Activated naive CD8-positive, alpha-beta T cell treated with anti-CD3 and anti-CD28 coated beads, Interleukin-2, amount 10 ng/mL, durations not matched to agents 7 days and 5 days (primary cell): Measurements from ENCODE around the gene KRT31. TPM values are rescaled to one million over a fixed set of nuclear protein-coding genes. Genes with fewer than 3 reads are reported as not detected.
A peak's percentile ranks its signal among the peaks of the same experiment; 100 is the strongest.
"Not testable (repeated sequence)": the region's sequence is repeated elsewhere in the genome, so short reads cannot be mapped to it uniquely, and the experiment has no call there.

Experiments used
- ATAC-seq: fragments of 150-1000 bp; cut with Tn5 transposase; one replicate; pipeline ENCODE4 v1.10.0; 2021; ENCODE audit warnings: low read depth, moderate library complexity
- POLR2A ChIA-PET: fragments of 350-600 bp; sonication (Branson Sonifier 250); formaldehyde crosslinking; loops from one replicate; lab custom pipeline; 2021; ENCODE audit warnings: antibody characterized with exemption; lab: Charles Lee
- DNase-seq: peaks from one replicate; pipeline ENCODE4 v3.0.0; 2021
- H3K27ac Mint-ChIP-seq: one replicate; pipeline ENCODE4 v1.8.0; 2022; ENCODE audit warnings: mild to moderate bottlenecking, mixed read lengths
- H3K27me3 Mint-ChIP-seq: one replicate; pipeline ENCODE4 v1.8.0; 2022; ENCODE audit warnings: mild to moderate bottlenecking, moderate library complexity, mixed read lengths
- H3K36me3 Mint-ChIP-seq: one replicate; pipeline ENCODE4 v1.8.0; 2021; ENCODE audit warnings: mild to moderate bottlenecking, mixed read lengths
- H3K4me1 Mint-ChIP-seq: one replicate; pipeline ENCODE4 v1.8.0; 2021; ENCODE audit warnings: mixed read lengths
- H3K4me3 Mint-ChIP-seq: one replicate; pipeline ENCODE4 v1.8.0; 2022; ENCODE audit warnings: mild to moderate bottlenecking, moderate library complexity, mixed read lengths
- H3K9me3 Mint-ChIP-seq: one replicate; pipeline ENCODE4 v1.8.0; 2021; ENCODE audit warnings: mixed read lengths
- total RNA-seq, 2 experiments: library from RNA; stranded (reverse); gene quantifications; one replicate each; pipeline ENCODE4 v1.2.3, GENCODE V29; 2021

Gene KRT31
- total RNA-seq, 2 experiments from 2014 or later: not detected

DNA sequence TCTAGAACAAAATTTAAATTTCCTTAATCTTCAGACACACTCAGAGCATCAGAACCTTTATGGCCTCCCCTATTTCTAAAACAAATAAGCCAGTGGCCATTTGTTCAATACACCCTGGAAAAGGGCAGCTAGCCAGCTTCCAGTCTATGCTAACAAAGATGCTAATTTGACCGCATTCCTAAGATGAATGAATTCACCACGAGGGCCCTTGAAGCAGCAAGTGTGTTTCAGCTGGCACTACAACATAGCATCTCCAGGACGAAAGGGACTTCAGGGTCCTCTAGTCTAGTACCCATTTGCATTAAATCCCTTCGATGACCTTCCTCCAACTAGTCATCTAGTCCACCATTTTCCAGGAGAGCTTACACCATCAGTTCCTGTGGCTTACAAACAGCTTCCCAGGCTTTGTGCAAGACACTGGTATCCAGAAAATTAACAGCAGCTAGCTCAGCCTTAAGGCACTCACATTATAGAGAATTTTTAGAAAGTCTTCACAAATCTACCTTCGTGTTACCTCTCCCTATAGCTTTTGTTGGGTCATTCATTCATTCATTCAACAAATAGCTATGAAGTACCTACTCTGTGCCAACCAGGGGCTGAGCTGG is 16.0 kb upstream of the KRT31 start:
- H3K4me1 Mint-ChIP-seq: peaks cover 11% of the 10 kb centered on the region

DNA sequence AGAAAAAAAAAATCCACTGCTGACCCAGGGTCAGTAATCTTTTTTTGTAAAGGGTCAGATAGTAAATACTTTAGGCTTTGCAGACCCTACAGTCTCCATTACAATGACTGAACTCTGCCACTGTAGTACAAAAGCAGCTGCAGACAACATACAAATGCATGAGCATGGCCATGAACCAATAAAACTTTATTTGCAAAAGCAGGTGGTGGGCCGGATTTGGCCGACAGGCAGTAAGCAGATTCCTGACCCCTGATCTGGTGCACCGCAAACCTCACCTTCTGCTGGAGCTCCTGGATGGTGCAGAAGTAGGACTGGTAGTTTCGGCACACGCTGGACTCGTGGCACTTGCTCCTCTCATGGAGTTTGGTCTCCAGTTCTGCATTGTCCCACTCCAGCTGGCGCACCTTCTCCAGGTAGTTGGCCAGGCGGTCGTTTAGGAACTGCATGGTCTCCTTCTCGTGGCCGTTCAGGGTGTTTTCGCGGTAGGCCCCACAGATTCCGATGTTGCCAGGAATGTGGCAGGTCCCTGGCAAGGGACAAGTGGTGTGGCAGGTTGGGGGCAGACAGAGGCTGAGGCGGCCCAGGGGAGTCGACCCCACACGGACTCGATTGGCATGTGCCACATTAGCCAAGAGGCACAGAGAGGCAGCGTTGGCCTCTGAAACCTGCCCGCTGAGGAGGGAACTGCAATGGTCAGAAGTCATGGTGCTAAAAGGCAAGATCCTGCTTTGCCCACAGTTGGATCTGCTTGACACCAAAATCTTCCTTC is 13.8 kb upstream of the KRT31 start:
- DNase-seq: no peak
- POLR2A ChIA-PET: no interaction called here
- H3K27ac Mint-ChIP-seq: no peak overlapping the region
- peaks cover 11% of the 10 kb centered on the region for H3K4me1 Mint-ChIP-seq
- no peaks in the 10 kb centered on the region for H3K36me3 Mint-ChIP-seq
- ATAC-seq: no peak
- no peak overlapping the region for H3K4me3 Mint-ChIP-seq
- peaks cover 2% of the 10 kb centered on the region for H3K9me3 Mint-ChIP-seq
- H3K27me3 Mint-ChIP-seq: peaks cover 3% of the 10 kb centered on the region

More for the DNA sequence above, 16.0 kb upstream of the KRT31 start:
- DNase-seq (no peak), ATAC-seq (no peak)
- no peak overlapping the region for H3K27ac Mint-ChIP-seq
- POLR2A ChIA-PET: no interaction called here
- no peaks in the 10 kb centered on the region for H3K36me3 Mint-ChIP-seq
- peaks cover 3% of the 10 kb centered on the region for H3K27me3 Mint-ChIP-seq
- no peak overlapping the region for H3K4me3 Mint-ChIP-seq
- peaks cover 2% of the 10 kb centered on the region for H3K9me3 Mint-ChIP-seq

DNA sequence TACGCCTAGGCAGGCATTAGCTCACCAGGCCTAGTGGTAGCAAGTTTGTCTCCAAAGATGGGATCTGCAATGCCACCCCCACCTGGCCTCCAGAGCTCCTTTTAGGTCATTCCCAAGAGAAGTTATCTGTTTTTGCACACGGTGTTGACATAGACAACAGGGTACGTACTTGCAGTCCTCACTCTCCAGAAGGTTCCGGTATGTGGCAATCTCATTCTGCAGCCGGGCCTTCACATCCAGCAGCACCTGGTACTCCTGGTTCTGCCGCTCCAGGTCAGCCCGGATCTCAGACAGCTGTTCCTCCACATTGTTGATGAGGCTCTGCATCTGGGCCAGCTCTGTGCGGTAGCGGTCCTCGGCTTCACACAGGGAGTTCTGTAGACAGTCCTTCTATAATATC is 9.8 kb upstream of the KRT31 start:
- no peak overlapping the region for H3K27ac Mint-ChIP-seq
- H3K4me3 Mint-ChIP-seq: no peak overlapping the region
- peaks cover 27% of the 10 kb centered on the region for H3K4me1 Mint-ChIP-seq
- peaks cover 3% of the 10 kb centered on the region for H3K27me3 Mint-ChIP-seq
- DNase-seq (no peak), ATAC-seq (no peak)
- H3K9me3 Mint-ChIP-seq: peaks cover 2% of the 10 kb centered on the region
- POLR2A ChIA-PET: no interaction called here
- no peaks in the 10 kb centered on the region for H3K36me3 Mint-ChIP-seq

GRCh38 chr17:41406205-41406604 is 8.8 kb upstream of the KRT31 start:
- Mint-ChIP-seq H3K4me1 (peaks cover 29% of the 10 kb centered on the region), H3K36me3 (no peaks in the 10 kb centered on the region), H3K9me3 (no peaks in the 10 kb centered on the region), H3K27ac (no peak overlapping the region), H3K4me3 (no peak overlapping the region), H3K27me3 (no peaks in the 10 kb centered on the region)
- POLR2A ChIA-PET: no interaction called here
- DNase-seq (no peak), ATAC-seq (no peak)

GRCh38 chr17:41404024-41404671 is 6.7 kb upstream of the KRT31 start:
- DNase-seq (no peak), ATAC-seq (peak; percentile 50)
- no peak overlapping the region for H3K27ac Mint-ChIP-seq
- H3K4me3 Mint-ChIP-seq: peak overlapping the region; percentile 11
- no peaks in the 10 kb centered on the region for H3K9me3 Mint-ChIP-seq
- POLR2A ChIA-PET: no interaction called here
- no peaks in the 10 kb centered on the region for H3K27me3 Mint-ChIP-seq
- H3K36me3 Mint-ChIP-seq: no peaks in the 10 kb centered on the region
- peaks cover 21% of the 10 kb centered on the region for H3K4me1 Mint-ChIP-seq

DNA sequence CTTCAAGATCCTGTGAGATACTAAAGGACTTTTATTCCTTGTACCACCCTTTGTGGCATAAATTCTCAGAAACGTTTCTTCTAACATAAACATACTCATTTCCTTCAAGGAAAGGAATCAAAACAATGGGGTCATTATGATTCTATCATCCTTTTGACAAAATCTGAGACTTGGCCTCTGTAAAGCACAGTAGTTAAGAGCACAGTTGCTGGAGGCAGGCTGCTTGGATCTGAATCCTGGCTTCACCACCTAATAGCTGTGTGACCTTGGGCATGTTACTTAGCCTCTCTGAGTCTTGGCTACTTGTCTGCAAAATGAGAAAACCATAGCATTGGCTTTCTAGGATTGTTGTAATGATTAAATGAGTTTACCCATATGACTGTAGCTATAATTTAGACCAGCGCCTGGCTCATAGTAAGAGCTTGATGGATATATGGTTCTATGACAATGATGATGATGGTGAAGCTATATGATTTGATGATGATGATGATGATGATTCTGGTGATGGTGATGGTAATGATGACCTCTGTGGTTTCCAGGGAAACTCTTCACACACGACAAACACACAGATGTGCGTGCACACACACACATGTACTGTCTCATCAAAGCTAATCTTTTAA is 6.1 kb upstream of the KRT31 start:
- Mint-ChIP-seq H3K27me3 (no peaks in the 10 kb centered on the region), H3K4me3 (no peak overlapping the region), H3K36me3 (no peaks in the 10 kb centered on the region), H3K27ac (no peak overlapping the region), H3K9me3 (no peaks in the 10 kb centered on the region), H3K4me1 (peaks cover 18% of the 10 kb centered on the region)
- POLR2A ChIA-PET: no interaction called here
- ATAC-seq (no peak), DNase-seq (no peak)

GRCh38 chr17:41402161-41402560 is 4.8 kb upstream of the KRT31 start:
- Mint-ChIP-seq H3K4me3 (no peak overlapping the region), H3K27ac (no peak overlapping the region), H3K27me3 (no peaks in the 10 kb centered on the region), H3K36me3 (no peaks in the 10 kb centered on the region), H3K9me3 (no peaks in the 10 kb centered on the region), H3K4me1 (peaks cover 18% of the 10 kb centered on the region)
- POLR2A ChIA-PET: no interaction called here
- DNase-seq: no peak
- no peak for ATAC-seq

DNA sequence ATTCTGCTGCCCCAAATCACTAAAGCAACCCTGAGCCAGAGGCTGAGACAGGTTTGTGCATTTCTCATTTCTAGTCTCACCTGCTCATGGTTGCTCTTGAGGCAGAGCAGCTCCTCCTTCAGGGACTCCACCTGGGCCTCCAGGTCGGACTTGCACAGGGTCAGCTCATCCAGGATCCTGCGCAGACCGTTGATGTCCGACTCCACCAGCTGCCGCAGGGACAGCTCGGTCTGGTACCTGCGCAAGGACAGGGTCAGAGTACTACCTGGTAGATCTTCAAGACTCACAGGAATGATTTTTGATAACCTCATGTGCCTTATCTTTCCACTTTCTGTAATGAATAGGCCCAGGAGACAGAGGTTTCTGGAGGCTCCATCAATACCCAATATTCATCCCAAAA is 1.1 kb downstream of the KRT31 start:
- Mint-ChIP-seq H3K4me1 (no peaks in the 10 kb centered on the region), H3K27me3 (peaks cover 3% of the 10 kb centered on the region), H3K36me3 (no peaks in the 10 kb centered on the region), H3K27ac (no peak overlapping the region), H3K9me3 (no peaks in the 10 kb centered on the region), H3K4me3 (no peak overlapping the region)
- DNase-seq (no peak), ATAC-seq (no peak)
- POLR2A ChIA-PET: no interaction called here

GRCh38 chr17:41395611-41396010 is 1.8 kb downstream of the KRT31 start:
- ATAC-seq: no peak
- POLR2A ChIA-PET: no interaction called here

DNA sequence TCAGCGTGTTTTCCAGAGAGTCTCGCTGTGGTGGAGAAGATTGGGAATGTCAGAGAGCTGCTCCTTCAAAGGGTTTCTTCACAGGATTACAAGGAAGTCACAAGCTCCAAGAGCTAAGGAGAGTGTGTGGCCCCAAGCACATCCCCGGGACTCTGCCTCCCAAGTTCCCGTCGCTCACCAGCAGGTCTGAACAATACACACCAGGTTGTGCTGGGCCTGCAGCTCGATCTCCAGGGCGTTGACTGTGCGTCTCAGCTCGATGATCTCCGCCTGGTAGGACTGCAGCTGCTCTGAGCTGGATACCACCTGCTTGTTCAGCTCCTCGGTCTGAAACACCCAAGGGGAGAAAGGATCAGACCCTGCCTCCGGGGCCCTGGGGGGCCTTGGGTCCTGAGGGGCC is 2.4 kb downstream of the KRT31 start:
- H3K4me3 Mint-ChIP-seq, H3K36me3 Mint-ChIP-seq, H3K27me3 Mint-ChIP-seq, ATAC-seq, H3K9me3 Mint-ChIP-seq, H3K4me1 Mint-ChIP-seq, H3K27ac Mint-ChIP-seq, DNase-seq, POLR2A ChIA-PET: not testable (repeated sequence)

More at GRCh38 chr17:41395611-41396010, 1.8 kb downstream of the KRT31 start:
- H3K4me1 Mint-ChIP-seq: no peaks in the 10 kb centered on the region
- no peak overlapping the region for H3K4me3 Mint-ChIP-seq
- no peaks in the 10 kb centered on the region for H3K9me3 Mint-ChIP-seq
- DNase-seq: no peak
- H3K27ac Mint-ChIP-seq: no peak overlapping the region
- peaks cover 3% of the 10 kb centered on the region for H3K27me3 Mint-ChIP-seq
- no peaks in the 10 kb centered on the region for H3K36me3 Mint-ChIP-seq

- Mint-ChIP-seq H3K4me3 (no peak overlapping the region), H3K4me1 (no peaks in the 10 kb centered on the region), H3K27ac (no peak overlapping the region), H3K27me3 (peaks cover 3% of the 10 kb centered on the region), H3K9me3 (no peaks in the 10 kb centered on the region), H3K36me3 (no peaks in the 10 kb centered on the region)
- POLR2A ChIA-PET: no interaction called here
- DNase-seq (no peak), ATAC-seq (no peak)
These were observed 3.0 kb downstream of the KRT31 start for GRCh38 chr17:41394254-41394996.

DNA sequence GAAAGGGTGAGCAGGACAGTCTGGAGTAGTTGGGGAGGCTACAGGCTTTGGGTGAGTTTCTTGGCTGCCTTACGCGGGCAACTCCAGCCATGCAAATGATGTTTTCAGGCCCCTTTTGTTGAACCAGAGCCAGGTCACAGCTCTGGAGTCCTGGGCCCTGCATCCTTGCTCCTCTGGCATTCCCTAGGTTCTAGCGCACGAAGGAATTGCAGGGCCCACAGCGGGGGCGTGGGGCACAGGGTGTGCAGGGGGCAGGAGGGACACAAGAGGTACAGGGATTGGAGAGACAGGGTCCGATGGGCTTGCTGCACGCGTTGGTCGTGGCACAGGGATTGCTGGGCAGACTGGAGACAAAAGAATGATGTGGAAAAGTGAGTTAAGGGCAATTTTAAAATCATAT is 3.6 kb downstream of the KRT31 start:
- POLR2A ChIA-PET: no interaction called here
- Mint-ChIP-seq H3K4me1 (no peaks in the 10 kb centered on the region), H3K27me3 (peaks cover 3% of the 10 kb centered on the region), H3K4me3 (no peak overlapping the region), H3K27ac (no peak overlapping the region), H3K36me3 (no peaks in the 10 kb centered on the region), H3K9me3 (no peaks in the 10 kb centered on the region)
- ATAC-seq: no peak
- no peak for DNase-seq

GRCh38 chr17:41393294-41393693 is 4.1 kb downstream of the KRT31 start:
- Mint-ChIP-seq H3K27ac (no peak overlapping the region), H3K4me1 (no peaks in the 10 kb centered on the region), H3K27me3 (peaks cover 3% of the 10 kb centered on the region), H3K4me3 (no peak overlapping the region), H3K9me3 (no peaks in the 10 kb centered on the region), H3K36me3 (no peaks in the 10 kb centered on the region)
- no peak for ATAC-seq
- DNase-seq: no peak
- POLR2A ChIA-PET: no interaction called here
